ENCODE data around the gene METTL1.

METTL1 gene

GRCh38 chr12:57735198-57735855, 36.6 kb downstream of the METTL1 start:
- no peak for DNase-seq (ENCODE audit: low spot score)
- no peak for TF ChIP-seq CTCF (IDR thresholded peaks at IDR 0.05; ENCODE audit: extremely low read depth, missing control alignments)

- DNase-seq (ENCODE audit: low spot score), result no peak
- TF ChIP-seq CTCF (IDR thresholded peaks at IDR 0.05; ENCODE audit: extremely low read depth, missing control alignments), result no peak
Measured at GRCh38 chr12:57734591-57734990, 37.3 kb downstream of the METTL1 start.

GRCh38 chr12:57733928-57734327, 38.0 kb downstream of the METTL1 start:
- TF ChIP-seq CTCF (IDR thresholded peaks at IDR 0.05; ENCODE audit: extremely low read depth, missing control alignments), result no peak
- no peak for DNase-seq (ENCODE audit: low spot score)

GRCh38 chr12:57732726-57733593, 38.9 kb downstream of the METTL1 start:
- DNase-seq (ENCODE audit: low spot score), result no peak
- no peak for TF ChIP-seq CTCF (IDR thresholded peaks at IDR 0.05; ENCODE audit: extremely low read depth, missing control alignments)

GRCh38 chr12:57732270-57732669, 39.6 kb downstream of the METTL1 start:
- TF ChIP-seq CTCF (IDR thresholded peaks at IDR 0.05; ENCODE audit: extremely low read depth, missing control alignments), result no peak
- DNase-seq (ENCODE audit: low spot score), result no peak

- DNase-seq (ENCODE audit: low spot score), result no peak
- no peak for TF ChIP-seq CTCF (IDR thresholded peaks at IDR 0.05; ENCODE audit: extremely low read depth, missing control alignments)
Measured at GRCh38 chr12:57731411-57732080, 40.4 kb downstream of the METTL1 start.
